BE2C (cell line): ENCODE measurements around the gene VEPH1.

Experiments used
- DNase-seq: peaks from one replicate; pipeline ENCODE4 v3.0.0-alpha.2; 2020
- H3K27me3 ChIP-seq: fragments of 250-450 bp; sonication (Bioruptor Pico); 2 replicates; pipeline ENCODE4 v1.5.1; 2020; ENCODE audit warnings: mild to moderate bottlenecking
- H3K36me3 ChIP-seq: fragments of 250-450 bp; sonication (Bioruptor Pico); 2 replicates; pipeline ENCODE4 v1.5.1; 2020; ENCODE audit warnings: mild to moderate bottlenecking
- H3K4me1 ChIP-seq: fragments of 250-450 bp; sonication (Bioruptor Pico); 2 replicates; pipeline ENCODE4 v1.5.1; 2020
- H3K4me3 ChIP-seq: 2 replicates; pipeline ENCODE4 v1.5.1; 2011; ENCODE audit warnings: low read depth, low read length
- H3K9me3 ChIP-seq: fragments of 250-450 bp; sonication (Bioruptor Pico); 2 replicates; pipeline ENCODE4 v1.5.1; 2020
- TF ChIP-seq, protein P1 (sequence below): IDR thresholded peaks from 2 replicates; pipeline ENCODE4 v1.5.1; 2012; ENCODE audit warnings: mild to moderate bottlenecking, low read depth, low read length

The VEPH1 gene

DNA sequence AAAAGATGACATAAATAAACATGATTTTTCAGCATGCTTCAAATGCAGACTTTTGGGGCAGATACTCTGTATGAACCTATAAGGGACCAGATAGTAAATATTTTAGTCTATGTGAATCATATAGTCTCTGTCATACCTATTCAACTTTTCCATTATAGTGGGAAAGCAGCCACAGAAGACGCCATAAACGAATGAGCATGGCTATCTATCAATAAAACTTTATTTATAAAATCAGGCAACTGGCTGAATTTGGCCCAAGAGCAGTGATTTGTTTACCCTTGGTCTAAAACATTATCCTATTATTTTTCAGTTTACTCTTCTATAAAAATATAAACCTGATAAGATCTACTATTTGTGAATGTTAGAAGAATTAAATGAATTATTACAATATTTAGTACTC, 25.9 kb upstream of the VEPH1 start:
- TF ChIP-seq, protein P1, sequence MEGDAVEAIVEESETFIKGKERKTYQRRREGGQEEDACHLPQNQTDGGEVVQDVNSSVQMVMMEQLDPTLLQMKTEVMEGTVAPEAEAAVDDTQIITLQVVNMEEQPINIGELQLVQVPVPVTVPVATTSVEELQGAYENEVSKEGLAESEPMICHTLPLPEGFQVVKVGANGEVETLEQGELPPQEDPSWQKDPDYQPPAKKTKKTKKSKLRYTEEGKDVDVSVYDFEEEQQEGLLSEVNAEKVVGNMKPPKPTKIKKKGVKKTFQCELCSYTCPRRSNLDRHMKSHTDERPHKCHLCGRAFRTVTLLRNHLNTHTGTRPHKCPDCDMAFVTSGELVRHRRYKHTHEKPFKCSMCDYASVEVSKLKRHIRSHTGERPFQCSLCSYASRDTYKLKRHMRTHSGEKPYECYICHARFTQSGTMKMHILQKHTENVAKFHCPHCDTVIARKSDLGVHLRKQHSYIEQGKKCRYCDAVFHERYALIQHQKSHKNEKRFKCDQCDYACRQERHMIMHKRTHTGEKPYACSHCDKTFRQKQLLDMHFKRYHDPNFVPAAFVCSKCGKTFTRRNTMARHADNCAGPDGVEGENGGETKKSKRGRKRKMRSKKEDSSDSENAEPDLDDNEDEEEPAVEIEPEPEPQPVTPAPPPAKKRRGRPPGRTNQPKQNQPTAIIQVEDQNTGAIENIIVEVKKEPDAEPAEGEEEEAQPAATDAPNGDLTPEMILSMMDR = no peak
- DNase-seq = no peak
- H3K4me1 ChIP-seq = no peaks in the 10 kb centered on the region; the same call in 1 of the 2 replicates
- no peaks in the 10 kb centered on the region for H3K9me3 ChIP-seq
- H3K27me3 ChIP-seq = no peaks in the 10 kb centered on the region
- no peaks in the 10 kb centered on the region for H3K36me3 ChIP-seq
- no peak overlapping the region for H3K4me3 ChIP-seq

DNA sequence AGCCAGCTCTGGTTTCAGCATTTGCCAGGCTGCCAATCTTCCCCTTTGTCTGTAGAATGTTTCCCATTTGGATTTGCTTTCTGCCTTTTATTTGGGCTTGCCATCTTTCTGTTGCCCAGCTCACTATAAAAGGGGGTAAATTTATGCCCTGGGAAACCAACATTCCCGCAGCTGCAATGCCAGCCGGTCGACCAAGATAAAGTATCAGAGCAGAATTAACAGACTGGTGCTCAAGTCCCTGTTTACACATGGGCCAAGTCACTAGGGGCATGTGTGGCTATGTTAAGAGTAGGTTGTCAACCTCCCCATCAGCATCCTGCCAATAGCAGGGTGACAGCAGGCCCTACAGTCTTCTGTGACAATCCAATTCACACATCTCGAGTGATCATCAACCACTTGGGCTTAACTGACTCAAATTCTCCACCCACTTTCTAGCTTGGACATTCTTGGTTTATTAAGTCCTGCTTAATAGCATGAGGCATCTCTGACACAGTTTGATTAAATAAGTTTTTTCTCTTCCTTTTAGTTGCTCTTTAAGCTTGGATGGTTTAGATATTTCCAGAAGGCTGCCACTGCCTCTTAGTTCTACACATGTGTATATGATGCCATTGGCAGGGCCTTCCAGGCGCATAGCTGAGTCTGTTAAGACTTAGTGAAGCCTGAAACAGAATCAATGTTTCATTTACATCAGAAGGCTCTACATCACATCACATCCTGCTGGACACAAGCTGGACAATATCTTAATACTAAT, 24.1 kb upstream of the VEPH1 start:
- Histone ChIP-seq H3K9me3 (no peaks in the 10 kb centered on the region), H3K4me3 (no peak overlapping the region), H3K36me3 (no peaks in the 10 kb centered on the region), H3K4me1 (no peaks in the 10 kb centered on the region; the same call in 1 of the 2 replicates), H3K27me3 (no peaks in the 10 kb centered on the region)
- no peak for DNase-seq
- TF ChIP-seq, protein P1 = no peak

- Histone ChIP-seq H3K4me1 (no peaks in the 10 kb centered on the region; the same call in 1 of the 2 replicates), H3K36me3 (no peaks in the 10 kb centered on the region), H3K27me3 (no peaks in the 10 kb centered on the region), H3K4me3 (no peak overlapping the region), H3K9me3 (no peaks in the 10 kb centered on the region)
- TF ChIP-seq, protein P1 = no peak
- DNase-seq = no peak
These were observed 22.8 kb upstream of the VEPH1 start for GRCh38 chr3:157526036-157526435.

- no peaks in the 10 kb centered on the region for H3K36me3 ChIP-seq
- TF ChIP-seq, protein P1 = no peak
- H3K4me3 ChIP-seq = no peak overlapping the region
- no peaks in the 10 kb centered on the region; the same call in 1 of the 2 replicates for H3K4me1 ChIP-seq
- DNase-seq = no peak
- no peaks in the 10 kb centered on the region for H3K9me3 ChIP-seq
- H3K27me3 ChIP-seq = no peaks in the 10 kb centered on the region
These were observed 20.6 kb upstream of the VEPH1 start for GRCh38 chr3:157523814-157524213.

GRCh38 chr3:157522648-157523047, 19.4 kb upstream of the VEPH1 start:
- Histone ChIP-seq H3K4me3 (no peak overlapping the region), H3K4me1 (no peaks in the 10 kb centered on the region), H3K27me3 (no peaks in the 10 kb centered on the region), H3K9me3 (no peaks in the 10 kb centered on the region), H3K36me3 (no peaks in the 10 kb centered on the region)
- DNase-seq = no peak
- TF ChIP-seq, protein P1 = no peak

GRCh38 chr3:157520485-157521150, 17.4 kb upstream of the VEPH1 start:
- no peak for DNase-seq
- Histone ChIP-seq H3K27me3 (0 out of 2 replicates have a peak, but pooled peaks cover 2% of the 10 kb centered on the region), H3K4me3 (no peak overlapping the region), H3K36me3 (no peaks in the 10 kb centered on the region), H3K9me3 (no peaks in the 10 kb centered on the region), H3K4me1 (no peaks in the 10 kb centered on the region)
- TF ChIP-seq, protein P1 = no peak
